Right ventricle myocardium inferior (tissue), 1 donor: Measurements from ENCODE around the gene FAM81B. TPM values are rescaled to one million over a fixed set of nuclear protein-coding genes. Genes with fewer than 3 reads are reported as not detected.
"Not testable (repeated sequence)": the region's sequence is repeated elsewhere in the genome, so short reads cannot be mapped to it uniquely, and the experiment has no call there.

Experiments used
- ATAC-seq: fragments of 200-7000 bp; cut with Tn5 transposase; one replicate; pipeline ENCODE4 v1.9.1; 2020; ENCODE audit warnings: mild to moderate bottlenecking, moderate library complexity
- DNase-seq: peaks from one replicate; pipeline ENCODE4 v3.0.0; 2021; ENCODE audit errors: missing footprints
- intact Hi-C: fragments of 100-400 bp; cut with DNase I; formaldehyde crosslinking; loops from one replicate; pipeline ENCODE4 v1.11.0; 2022
- long read RNA-seq: library from polyadenylated mRNA; unstranded; transcript quantifications from one replicate; pipeline ENCODE4 v2.0.0, GENCODE V29; 2021
- total RNA-seq: library from RNA; stranded (reverse); fragmentation: NEBNext Ultra II Directional; extraction: Animal tissue kit (Norgen Biotek cat#: 25700); gene quantifications from one replicate; pipeline ENCODE4 v1.2.1, GENCODE V29; 2021
- donor health status: DM: no; HTN: yes; CAD: no; lungs with severe emphysema.

The FAM81B gene
- total RNA-seq, result 6.4 TPM
- long read RNA-seq, partial matches to known transcripts, result 2 of 3 reads
- long read RNA-seq, other reads (novel, unspliced or antisense), result 1 of 3 reads

- ATAC-seq, result no peak
- DNase-seq, result no peak
- intact Hi-C loops, result no loop called here
Measured at GRCh38 chr5:95390812-95391492, at the start of gene FAM81B. FAM81B (plus strand) TSS chr5:95391366; CDS start chr5:95391390, 24 bp downstream.

DNA sequence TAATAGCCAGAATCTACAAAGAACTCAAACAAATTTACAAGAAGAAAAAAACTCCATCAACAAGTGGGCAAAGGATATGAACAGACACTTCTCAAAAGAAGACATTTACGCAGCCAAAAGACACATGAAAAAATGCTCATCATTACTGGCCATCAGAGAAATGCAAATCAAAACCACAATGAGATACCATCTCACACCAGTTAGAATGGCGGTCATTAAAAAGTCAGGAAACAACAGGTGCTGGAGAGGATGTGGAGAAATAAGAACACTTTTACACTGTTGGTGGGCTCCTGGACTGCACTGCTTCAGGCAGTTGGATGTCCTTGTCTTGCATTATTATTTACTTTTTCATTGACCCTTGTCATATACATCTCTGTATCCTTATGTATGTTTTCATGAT lies 49.7 kb upstream of the FAM81B start:
- DNase-seq, ATAC-seq, intact Hi-C loops: not testable (repeated sequence)

DNA sequence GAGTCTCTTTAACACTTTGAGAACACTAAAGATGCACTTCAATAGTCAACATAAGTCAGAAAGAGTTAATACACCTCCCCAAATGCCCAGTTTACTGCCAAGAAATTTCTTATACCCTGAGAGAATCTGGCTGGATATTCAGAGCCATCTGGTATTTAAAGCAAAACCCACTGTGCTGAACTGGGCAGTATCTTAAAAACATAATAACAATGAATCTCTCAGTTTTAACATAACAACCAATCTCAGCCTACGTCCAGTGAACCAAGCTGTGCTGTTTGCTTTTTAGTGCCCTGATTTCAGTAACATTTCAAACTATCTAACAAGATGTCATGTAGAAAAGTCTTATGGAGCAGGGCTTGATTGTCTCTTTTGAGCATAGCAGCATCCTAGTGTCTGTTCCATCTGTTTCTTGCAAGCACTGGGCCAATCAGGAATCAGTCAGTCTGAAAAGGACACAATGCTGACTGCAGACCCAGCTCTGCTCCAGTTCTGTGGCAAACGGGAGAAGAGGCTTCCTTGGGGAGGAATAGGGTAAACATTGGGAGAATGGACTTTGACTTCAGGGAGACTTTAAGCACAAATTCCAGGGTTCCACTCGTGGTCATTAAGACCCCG lies 43.6 kb upstream of the FAM81B start:
- DNase-seq, result no peak
- intact Hi-C loops, result no loop called here
- no peak for ATAC-seq

DNA sequence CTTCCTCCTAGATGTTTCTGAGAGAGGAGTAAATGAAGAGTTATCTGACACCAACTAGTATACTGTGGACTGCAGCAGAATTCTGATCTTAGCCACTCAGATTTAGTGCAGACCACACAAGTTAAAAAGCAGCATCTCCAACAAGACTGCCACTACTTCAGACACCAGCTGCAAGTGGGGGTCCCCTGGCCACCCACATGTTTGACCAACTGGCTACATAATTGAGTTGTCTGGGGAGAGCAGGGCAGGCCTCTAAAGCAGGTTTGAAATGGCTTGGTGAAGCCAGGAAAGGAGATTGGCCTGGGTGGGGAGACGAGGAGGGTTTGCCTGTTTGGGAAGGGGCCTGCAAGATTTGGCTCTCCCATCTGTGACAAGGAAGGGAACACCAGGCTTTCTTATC lies 40.5 kb upstream of the FAM81B start:
- ATAC-seq (no peak), DNase-seq (no peak)
- intact Hi-C loops, result no loop called here

DNA sequence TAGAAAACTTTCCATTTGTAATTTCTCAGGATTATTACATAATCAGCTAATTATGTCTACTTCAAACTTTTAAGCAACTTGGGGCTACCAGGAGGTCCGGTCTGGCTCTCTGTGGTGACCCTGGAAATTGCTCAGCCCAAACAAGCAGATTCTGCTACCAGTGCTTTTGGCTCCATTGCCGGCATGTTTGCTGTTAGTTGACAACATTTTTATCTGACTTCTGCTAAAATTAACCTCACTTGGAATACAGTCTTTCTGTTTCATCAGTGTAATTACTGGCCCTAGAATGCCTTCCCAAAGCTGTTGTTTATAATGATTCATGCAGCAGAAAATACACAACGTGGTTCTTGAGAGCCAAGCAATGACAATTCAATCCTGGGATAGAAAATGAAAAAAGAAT lies 38.5 kb upstream of the FAM81B start:
- ATAC-seq, result no peak
- DNase-seq, result no peak
- intact Hi-C loops, result no loop called here

- ATAC-seq, result no peak
- DNase-seq, result no peak
- intact Hi-C loops, result no loop called here
Measured at GRCh38 chr5:95358320-95358719, 32.8 kb upstream of the FAM81B start.

GRCh38 chr5:95358848-95359247 lies 32.3 kb upstream of the FAM81B start:
- DNase-seq (no peak), ATAC-seq (no peak)
- intact Hi-C loops, result no loop called here

GRCh38 chr5:95360667-95361066 lies 30.5 kb upstream of the FAM81B start:
- not testable (repeated sequence) for DNase-seq

DNA sequence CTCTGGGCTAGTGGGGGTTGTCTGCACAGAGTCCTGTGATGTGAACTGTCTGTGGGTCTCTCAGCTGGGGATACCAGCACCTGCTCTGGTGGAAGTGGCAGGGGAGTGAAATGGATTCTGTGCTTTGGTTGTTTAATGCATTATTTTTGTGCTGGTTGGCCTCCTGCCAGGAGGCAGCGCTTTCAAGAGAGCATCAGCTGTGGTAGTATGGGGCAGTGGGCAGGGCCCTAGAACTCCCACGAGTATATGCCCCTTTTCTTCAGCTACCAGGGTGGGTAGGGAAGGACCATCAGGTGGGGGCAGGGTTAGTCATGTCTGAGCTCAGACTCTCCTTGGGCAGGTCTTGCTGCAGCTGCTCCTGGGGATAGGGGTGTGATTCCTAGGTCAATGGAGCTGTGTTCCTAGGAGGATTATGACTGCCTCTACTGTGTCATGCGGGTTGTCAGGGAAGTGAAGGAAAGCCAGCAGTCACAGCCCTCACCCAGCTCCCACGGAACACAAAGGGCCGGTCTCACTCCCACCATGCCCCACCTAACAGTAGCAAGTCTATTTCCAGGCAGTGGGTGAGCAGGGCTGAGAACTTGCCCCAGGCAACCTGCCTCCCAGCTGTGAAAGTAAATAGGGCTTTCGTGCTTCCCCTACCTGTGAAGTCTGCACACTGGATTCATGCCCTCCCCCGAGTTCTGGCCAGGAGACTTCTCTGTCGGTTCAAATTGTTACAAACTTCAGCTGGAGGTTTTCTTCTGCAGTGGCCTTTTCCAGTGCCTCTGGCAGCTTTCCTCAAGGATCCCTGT lies 25.7 kb upstream of the FAM81B start:
- ATAC-seq, result no peak
- intact Hi-C loops, result no loop called here
- no peak for DNase-seq

More at GRCh38 chr5:95360667-95361066, 30.5 kb upstream of the FAM81B start:
- ATAC-seq, intact Hi-C loops: not testable (repeated sequence)

- DNase-seq, result no peak
- ATAC-seq, result no peak
- intact Hi-C loops, result no loop called here
Measured at GRCh38 chr5:95369782-95370181, 21.4 kb upstream of the FAM81B start.

GRCh38 chr5:95374061-95374460 lies 17.1 kb upstream of the FAM81B start:
- ATAC-seq (no peak), DNase-seq (no peak)
- intact Hi-C loops, result no loop called here

GRCh38 chr5:95375591-95375990 lies 15.6 kb upstream of the FAM81B start:
- DNase-seq, result no peak
- intact Hi-C loops, result no loop called here
- ATAC-seq, result no peak

DNA sequence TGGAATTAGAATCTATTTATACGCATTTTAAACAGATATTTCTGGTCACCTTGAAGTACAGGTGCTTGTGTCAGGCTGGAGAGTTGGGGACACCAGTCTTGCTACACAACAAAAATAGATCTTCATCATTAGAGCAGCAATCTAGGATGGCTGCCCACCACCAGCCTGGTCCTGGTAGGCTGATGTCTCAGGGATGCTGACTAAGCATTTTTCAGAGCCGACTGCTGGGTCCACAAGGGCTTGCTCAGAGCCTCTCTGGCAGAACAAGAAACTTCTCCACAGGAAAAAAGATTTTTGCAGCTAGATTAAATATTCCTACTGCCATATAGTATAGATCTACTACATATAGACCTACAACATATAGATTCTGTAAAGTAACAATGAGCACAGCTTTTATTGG lies 12.0 kb upstream of the FAM81B start:
- DNase-seq (no peak), ATAC-seq (no peak)
- intact Hi-C loops, result no loop called here

DNA sequence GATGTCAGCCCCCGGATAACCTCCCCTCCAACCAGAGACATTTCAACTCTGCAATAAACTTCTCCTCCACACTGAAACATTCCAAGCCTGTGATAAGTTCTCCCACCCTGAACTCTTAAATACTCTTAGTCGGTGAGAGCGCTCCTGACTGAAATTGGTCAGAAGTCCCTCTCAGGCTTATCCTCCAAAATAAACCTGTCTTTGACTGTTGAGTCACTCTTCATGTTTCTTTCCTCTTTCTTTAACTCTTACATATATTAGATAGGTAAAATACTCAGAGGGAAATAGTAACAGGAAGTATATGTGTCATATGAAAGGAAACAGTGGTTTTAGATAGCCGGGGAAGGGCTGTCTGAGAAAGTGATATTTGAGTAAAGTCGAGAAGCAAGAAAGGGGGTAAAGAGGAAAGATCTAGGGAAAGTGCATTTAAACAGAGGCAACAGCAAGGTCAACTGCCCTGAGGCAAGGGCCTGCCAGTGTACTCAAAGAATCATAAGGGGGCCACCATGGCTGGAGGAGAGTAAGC lies 11.0 kb upstream of the FAM81B start:
- intact Hi-C loops, result no loop called here
- ATAC-seq, result no peak
- no peak for DNase-seq

DNA sequence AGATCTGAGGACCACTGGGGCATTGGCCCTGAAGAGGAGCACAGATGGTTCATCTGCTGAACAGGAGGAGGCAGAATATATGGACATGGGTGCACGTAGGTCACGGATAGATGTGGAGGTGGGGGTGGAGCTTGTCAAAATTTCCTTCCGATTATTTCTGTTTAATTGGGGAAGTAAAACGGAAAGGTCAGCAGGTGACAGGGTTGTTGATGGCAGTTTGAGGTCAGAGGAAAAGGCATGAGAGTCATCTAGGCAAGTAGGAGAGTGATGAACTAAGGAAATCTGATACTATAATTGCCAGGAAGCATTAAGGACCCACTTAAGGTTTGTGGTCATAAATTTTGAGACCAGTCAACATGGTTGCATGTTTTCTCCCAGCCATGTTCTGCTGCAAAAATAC lies 8.4 kb upstream of the FAM81B start:
- DNase-seq (no peak), ATAC-seq (no peak)
- intact Hi-C loops, result no loop called here

DNA sequence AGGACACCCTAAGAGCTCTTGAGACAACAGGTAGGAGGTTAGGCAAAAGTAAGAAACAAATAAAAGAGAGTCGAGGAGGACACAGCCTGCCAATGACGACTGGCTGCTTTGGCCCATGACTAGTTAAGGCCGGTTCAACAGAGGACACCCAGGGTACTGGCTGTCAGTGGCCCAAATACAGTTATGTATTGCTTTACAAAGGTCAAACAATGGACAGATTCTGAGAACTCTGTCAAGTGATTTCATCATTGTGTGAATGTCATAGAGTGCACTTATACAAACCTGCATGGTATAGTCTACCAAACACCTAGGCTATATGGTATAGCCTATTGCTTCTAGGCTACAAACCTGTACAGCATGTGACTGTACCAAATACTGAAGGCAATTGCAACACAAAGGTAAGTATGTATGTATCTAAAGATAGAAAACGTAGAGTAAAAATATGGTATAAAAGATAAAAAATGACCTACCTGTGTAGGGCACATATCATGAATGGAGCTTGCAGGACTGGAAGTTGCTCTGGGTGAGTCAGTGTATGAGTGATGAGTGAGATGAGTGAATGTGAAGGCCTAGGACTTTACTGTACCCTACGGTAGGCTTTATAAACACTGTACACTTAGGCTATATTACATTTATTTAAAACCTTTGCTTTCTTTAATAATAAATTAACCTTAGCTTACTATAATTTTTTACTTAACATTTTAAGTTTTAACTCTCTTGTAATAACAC lies 6.5 kb upstream of the FAM81B start:
- ATAC-seq (no peak), DNase-seq (no peak)
- intact Hi-C loops, result no loop called here

DNA sequence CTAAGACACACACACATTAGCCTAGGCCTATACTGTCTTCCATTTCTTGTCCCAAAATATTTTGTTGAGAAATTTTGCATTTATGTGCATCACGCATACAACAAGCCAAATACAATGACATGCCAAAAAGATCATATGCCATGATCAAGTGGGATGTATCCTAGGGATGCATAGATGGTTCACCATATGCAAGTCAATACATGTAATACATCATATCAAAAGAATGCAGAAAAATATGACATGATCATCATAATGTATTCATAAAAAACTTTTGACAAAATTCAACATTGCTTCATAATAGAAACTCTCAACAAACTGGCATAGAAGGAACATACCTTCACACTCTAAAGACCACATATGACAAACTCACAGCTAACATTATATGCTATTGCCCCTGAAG lies 5.8 kb upstream of the FAM81B start:
- no peak for DNase-seq
- ATAC-seq, result no peak
- intact Hi-C loops, result no loop called here

DNA sequence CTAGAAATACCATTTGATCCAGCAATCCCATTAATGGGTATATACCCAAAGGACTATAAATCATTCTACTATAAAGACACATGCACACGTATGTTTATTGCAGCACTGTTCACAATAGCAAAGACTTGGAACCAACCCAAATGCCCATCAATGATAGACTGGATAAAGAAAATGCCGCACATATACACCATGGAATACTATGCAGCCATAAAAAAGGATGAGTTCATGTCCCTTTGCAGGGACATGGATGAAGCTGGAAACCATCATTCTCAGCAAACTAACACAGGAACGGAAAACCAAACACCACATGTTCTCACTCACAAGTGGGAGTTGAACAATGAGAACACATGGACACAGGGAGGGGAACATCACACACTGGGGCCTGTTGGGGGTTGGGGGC lies 799 bp downstream of the FAM81B start:
- ATAC-seq, DNase-seq, intact Hi-C loops: not testable (repeated sequence)

DNA sequence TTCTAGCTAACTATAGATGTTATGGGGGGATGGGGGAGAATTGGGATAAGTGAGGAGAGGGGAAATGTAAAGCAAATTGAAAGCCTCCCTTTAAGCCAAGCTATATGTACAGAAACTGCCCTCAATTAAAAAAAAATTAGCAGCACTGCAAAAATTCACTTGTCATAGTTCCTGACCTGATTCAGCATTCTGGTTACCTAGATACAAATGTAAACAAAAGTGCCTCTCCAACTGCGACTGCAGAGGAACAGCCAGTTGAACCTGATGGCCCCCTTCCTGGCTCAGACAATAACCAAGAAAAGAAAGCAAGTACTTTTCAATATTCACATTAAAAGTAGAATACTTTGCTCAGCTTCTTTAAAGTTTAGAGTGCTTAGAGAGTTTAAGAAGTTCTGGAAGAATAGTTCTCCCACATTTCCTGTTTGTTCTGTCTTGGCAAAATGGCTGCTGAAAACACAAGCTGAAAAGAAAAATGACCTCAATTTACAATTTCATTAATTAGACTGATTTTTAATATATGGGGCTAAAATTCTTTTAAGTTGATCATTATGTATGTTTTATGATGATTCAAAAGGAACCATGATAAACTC lies 1.5 kb downstream of the FAM81B start:
- intact Hi-C loops, result no loop called here
- DNase-seq (no peak), ATAC-seq (no peak)
